Endodermal cell (in vitro differentiated cells): ENCODE data around the gene LMTK2. TPM values are rescaled to one million over a fixed set of nuclear protein-coding genes. Genes with fewer than 3 reads are reported as not detected.

Source experiments
- DNase-seq: peaks from one replicate; pipeline ENCODE4 v3.0.0-alpha.2; 2017
- H3K27ac ChIP-seq: 2 replicates; pipeline ENCODE4 v1.5.1; 2013; ENCODE audit warnings: mild to moderate bottlenecking, low read depth, low read length, moderate library complexity
- H3K27me3 ChIP-seq: 2 replicates; pipeline ENCODE4 v1.6.1; 2013; ENCODE audit warnings: mild to moderate bottlenecking, low read length, moderate library complexity; ENCODE audit not compliant: insufficient read depth, control insufficient read depth, poor library complexity, severe bottlenecking
- H3K36me3 ChIP-seq: 2 replicates; pipeline ENCODE4 v1.7.0; 2013; ENCODE audit warnings: mild to moderate bottlenecking, low read length, moderate library complexity; ENCODE audit not compliant: control insufficient read depth, insufficient read depth
- H3K4me1 ChIP-seq: one replicate; pipeline ENCODE4 v1.7.0; 2013; ENCODE audit warnings: low read length; ENCODE audit not compliant: control insufficient read depth, insufficient read depth
- H3K4me3 ChIP-seq: 2 replicates; pipeline ENCODE4 v1.5.1; 2013; ENCODE audit warnings: mild to moderate bottlenecking, low read length, moderate library complexity
- H3K9ac ChIP-seq: 2 replicates; pipeline ENCODE4 v1.6.1; 2013; ENCODE audit warnings: mild to moderate bottlenecking, low read length, moderate library complexity; ENCODE audit not compliant: poor library complexity, severe bottlenecking; ENCODE audit errors: extremely low read depth
- H3K9me3 ChIP-seq: 2 replicates; pipeline ENCODE4 v1.6.1; 2013; ENCODE audit warnings: mild to moderate bottlenecking, low read length, moderate library complexity; ENCODE audit not compliant: control insufficient read depth
- H3K27ac Mint-ChIP-seq: 2 replicates; pipeline ENCODE4 v1.8.0; 2020; ENCODE audit warnings: mixed read lengths
- H3K27me3 Mint-ChIP-seq: 2 replicates; pipeline ENCODE4 v1.8.0; 2021; ENCODE audit warnings: mild to moderate bottlenecking, mixed read lengths; ENCODE audit not compliant: insufficient read depth
- H3K36me3 Mint-ChIP-seq: 2 replicates; pipeline ENCODE4 v1.8.0; 2020; ENCODE audit warnings: low read depth, mixed read lengths
- H3K4me1 Mint-ChIP-seq: 2 replicates; pipeline ENCODE4 v1.8.0; 2020; ENCODE audit warnings: mixed read lengths
- H3K4me3 Mint-ChIP-seq: 2 replicates; pipeline ENCODE4 v1.8.0; 2020; ENCODE audit warnings: mild to moderate bottlenecking, moderate library complexity, mixed read lengths
- H3K9me3 Mint-ChIP-seq: 2 replicates; pipeline ENCODE4 v1.8.0; 2020; ENCODE audit warnings: mild to moderate bottlenecking, mixed read lengths
- CTCF ChIP-seq: fragments of 200-600 bp; sonication (generic); conservative IDR thresholded peaks from 2 replicates; pipeline ENCODE4 v1.5.0; 2021; ENCODE audit warnings: antibody characterized with exemption, mild to moderate bottlenecking
- WGBS, 2 experiments: methylation state at CpG; one replicate each; pipeline versions ENCODE4 v1.1.5 to v1.1.7; 2013; ENCODE audit warnings: missing lambda C conversion rate in 2 of 2, mixed read lengths in 1 of 2; ENCODE audit not compliant: insufficient coverage in 1 of 2, insufficient read length in 1 of 2; 5-methylcytosine and 5-hydroxymethylcytosine counted together
- total RNA-seq, 2 donors: library from RNA; stranded (reverse); fragmentation: NEBNext Ultra II Directional in 1 of 2; extraction: Animal tissue kit (Norgen Biotek cat#: 25700) in 1 of 2; gene quantifications; 2 replicates in 1 of 2; 3 replicates in 1 of 2; pipeline ENCODE4 v1.2.1, GENCODE V29; 2021

LMTK2 gene
- total RNA-seq, 2 donors from 2014 or later, result 23.5 to 25.6 TPM

- Histone ChIP-seq H3K27ac (no peak overlapping the region), H3K9me3 (no peaks in the 10 kb centered on the region), H3K36me3 (peaks cover 58% of the 10 kb centered on the region), H3K27me3 (no peaks in the 10 kb centered on the region), H3K4me3 (no peak overlapping the region), H3K9ac (no peak overlapping the region), H3K4me1 (no peaks in the 10 kb centered on the region)
- no peak overlapping the region for H3K27ac Mint-ChIP-seq
- H3K36me3 Mint-ChIP-seq, result peaks cover 68% of the 10 kb centered on the region
- WGBS, 2 experiments, result 96 to 98% methylated on average over 29 to 32 of the region's 32 CpGs
- H3K27me3 Mint-ChIP-seq, result no peaks in the 10 kb centered on the region
- no peaks in the 10 kb centered on the region for H3K4me1 Mint-ChIP-seq
- DNase-seq, result no peak
- H3K4me3 Mint-ChIP-seq, result no peak overlapping the region
- TF ChIP-seq CTCF, result no peak
- no peaks in the 10 kb centered on the region for H3K9me3 Mint-ChIP-seq
Observed at GRCh38 chr7:98191668-98192431, 85.2 kb downstream of the LMTK2 start.

GRCh38 chr7:98192781-98193457 lies 86.3 kb downstream of the LMTK2 start:
- H3K4me3 Mint-ChIP-seq, result no peak overlapping the region
- peaks cover 52% of the 10 kb centered on the region for H3K36me3 ChIP-seq

More at GRCh38 chr7:98192781-98193457, 86.3 kb downstream of the LMTK2 start:
- no peak for DNase-seq
- no peaks in the 10 kb centered on the region for H3K4me1 ChIP-seq
- Mint-ChIP-seq H3K27me3 (no peaks in the 10 kb centered on the region), H3K9me3 (no peaks in the 10 kb centered on the region), H3K36me3 (peaks cover 63% of the 10 kb centered on the region), H3K4me1 (no peaks in the 10 kb centered on the region), H3K27ac (no peak overlapping the region)
- H3K27ac ChIP-seq, result no peak overlapping the region
- no peak for TF ChIP-seq CTCF
- H3K9ac ChIP-seq, result no peak overlapping the region
- no peak overlapping the region for H3K4me3 ChIP-seq
- WGBS, 2 experiments, result 86 to 93% methylated on average over 16 to 22 of the region's 22 CpGs
- H3K27me3 ChIP-seq, result no peaks in the 10 kb centered on the region
- no peaks in the 10 kb centered on the region for H3K9me3 ChIP-seq
